Neural progenitor cell (in vitro differentiated cells): ENCODE measurements around the gene CSGALNACT2. TPM values are rescaled to one million over a fixed set of nuclear protein-coding genes. Genes with fewer than 3 reads are reported as not detected.

Experiments
- DNase-seq: peaks from one replicate; pipeline ENCODE4 v3.0.0-alpha.2; 2016; ENCODE audit warnings: low spot score
- H2AFZ ChIP-seq: fragments of 200-600 bp; sonication (generic); replicated peaks from 2 replicates; pipeline ENCODE4 v1.6.1; 2016; ENCODE audit warnings: antibody characterized with exemption
- H3F3A ChIP-seq: fragments of 200-600 bp; sonication (generic); 2 replicates; pipeline ENCODE4 v1.6.1; 2016; ENCODE audit warnings: antibody characterized with exemption, low read depth
- H3K27ac ChIP-seq: fragments of 200-600 bp; sonication (generic); 2 replicates; pipeline ENCODE4 v1.5.1; 2016; ENCODE audit warnings: mild to moderate bottlenecking
- H3K27me3 ChIP-seq: fragments of 200-600 bp; sonication (generic); 2 replicates; pipeline ENCODE4 v1.6.1; 2016; ENCODE audit warnings: mild to moderate bottlenecking, moderate library complexity
- H3K36me3 ChIP-seq: fragments of 200-600 bp; sonication (generic); 2 replicates; pipeline ENCODE4 v1.5.1; 2016
- H3K4me1 ChIP-seq: fragments of 200-600 bp; sonication (generic); 2 replicates; pipeline ENCODE4 v1.6.1; 2016; ENCODE audit warnings: mixed run types
- H3K4me2 ChIP-seq: fragments of 200-600 bp; sonication (generic); 2 replicates; pipeline ENCODE4 v1.6.1; 2016
- H3K4me3 ChIP-seq: fragments of 200-600 bp; sonication (generic); 2 replicates; pipeline ENCODE4 v1.5.1; 2016
- H3K79me2 ChIP-seq: fragments of 200-600 bp; sonication (generic); 2 replicates; pipeline ENCODE4 v1.6.1; 2016; ENCODE audit warnings: low read depth
- H3K9ac ChIP-seq: fragments of 200-600 bp; sonication (generic); 2 replicates; pipeline ENCODE4 v1.6.1; 2016
- H3K9me3 ChIP-seq: fragments of 200-600 bp; sonication (generic); 2 replicates; pipeline ENCODE4 v1.5.1; 2016; ENCODE audit warnings: low read depth
- H4K20me1 ChIP-seq: fragments of 200-600 bp; sonication (generic); 2 replicates; pipeline ENCODE4 v1.6.1; 2016; ENCODE audit warnings: low read depth
- H3K27ac Mint-ChIP-seq: 3 replicates; pipeline ENCODE4 v1.8.0; 2021; ENCODE audit warnings: mixed read lengths
- H3K27me3 Mint-ChIP-seq: 2 replicates; pipeline ENCODE4 v1.8.0; 2022; ENCODE audit warnings: low read depth, mild to moderate bottlenecking, inconsistent platforms, moderate library complexity, mixed read lengths; ENCODE audit not compliant: insufficient read depth
- H3K36me3 Mint-ChIP-seq: 3 replicates; pipeline ENCODE4 v1.8.0; 2021; ENCODE audit warnings: mixed read lengths
- H3K4me1 Mint-ChIP-seq: 3 replicates; pipeline ENCODE4 v1.8.0; 2021; ENCODE audit warnings: mixed read lengths
- H3K4me3 Mint-ChIP-seq: 3 replicates; pipeline ENCODE4 v1.8.0; 2021; ENCODE audit warnings: mild to moderate bottlenecking, moderate library complexity, mixed read lengths
- H3K9me3 Mint-ChIP-seq: 3 replicates; pipeline ENCODE4 v1.8.0; 2020; ENCODE audit warnings: mixed read lengths
- EZH2 ChIP-seq: fragments of 200-600 bp; sonication (generic); IDR thresholded peaks from 2 replicates; pipeline ENCODE4 v1.6.1; 2017; ENCODE audit warnings: antibody characterized with exemption, mild to moderate bottlenecking, moderate library complexity
- EZH2phosphoT487 ChIP-seq: fragments of 200-600 bp; sonication (generic); IDR thresholded peaks from 2 replicates; pipeline ENCODE4 v1.6.1; 2017; ENCODE audit warnings: antibody characterized with exemption
- total RNA-seq: library from RNA; depleted of rRNA; stranded (reverse); fragments of >200 nt; gene quantifications from 2 replicates; pipeline ENCODE4 v1.2.3, GENCODE V29; 2015; ENCODE audit warnings: low replicate concordance
- TF ChIP-seq, protein P1 (sequence below): fragments of 200-600 bp; sonication (generic); IDR thresholded peaks from 2 replicates; pipeline ENCODE4 v1.5.1; 2017; ENCODE audit warnings: antibody characterized with exemption, mild to moderate bottlenecking

Gene CSGALNACT2
- total RNA-seq, 1 donor from 2014 or later, result 9.3 TPM

GRCh38 chr10:43121444-43121843 is 16.8 kb upstream of the CSGALNACT2 start:
- Histone ChIP-seq H3K4me1 (no peaks in the 10 kb centered on the region), H3K4me2 (no peak overlapping the region), H4K20me1 (no peaks in the 10 kb centered on the region), H3K4me3 (no peak overlapping the region), H3K27me3 (no peaks in the 10 kb centered on the region), H3K9me3 (no peaks in the 10 kb centered on the region), H2AFZ (no peak overlapping the region), H3K79me2 (no peaks in the 10 kb centered on the region), H3F3A (no peaks in the 10 kb centered on the region), H3K9ac (no peak overlapping the region), H3K36me3 (no peaks in the 10 kb centered on the region), H3K27ac (no peak overlapping the region)
- no peak overlapping the region for H3K27ac Mint-ChIP-seq
- peaks cover 15% of the 10 kb centered on the region for H3K4me1 Mint-ChIP-seq
- TF ChIP-seq EZH2 (no peak), EZH2phosphoT487 (no peak)
- TF ChIP-seq, protein P1, sequence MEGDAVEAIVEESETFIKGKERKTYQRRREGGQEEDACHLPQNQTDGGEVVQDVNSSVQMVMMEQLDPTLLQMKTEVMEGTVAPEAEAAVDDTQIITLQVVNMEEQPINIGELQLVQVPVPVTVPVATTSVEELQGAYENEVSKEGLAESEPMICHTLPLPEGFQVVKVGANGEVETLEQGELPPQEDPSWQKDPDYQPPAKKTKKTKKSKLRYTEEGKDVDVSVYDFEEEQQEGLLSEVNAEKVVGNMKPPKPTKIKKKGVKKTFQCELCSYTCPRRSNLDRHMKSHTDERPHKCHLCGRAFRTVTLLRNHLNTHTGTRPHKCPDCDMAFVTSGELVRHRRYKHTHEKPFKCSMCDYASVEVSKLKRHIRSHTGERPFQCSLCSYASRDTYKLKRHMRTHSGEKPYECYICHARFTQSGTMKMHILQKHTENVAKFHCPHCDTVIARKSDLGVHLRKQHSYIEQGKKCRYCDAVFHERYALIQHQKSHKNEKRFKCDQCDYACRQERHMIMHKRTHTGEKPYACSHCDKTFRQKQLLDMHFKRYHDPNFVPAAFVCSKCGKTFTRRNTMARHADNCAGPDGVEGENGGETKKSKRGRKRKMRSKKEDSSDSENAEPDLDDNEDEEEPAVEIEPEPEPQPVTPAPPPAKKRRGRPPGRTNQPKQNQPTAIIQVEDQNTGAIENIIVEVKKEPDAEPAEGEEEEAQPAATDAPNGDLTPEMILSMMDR, result no peak
- H3K27me3 Mint-ChIP-seq, result no peaks in the 10 kb centered on the region
- no peaks in the 10 kb centered on the region for H3K9me3 Mint-ChIP-seq
- H3K36me3 Mint-ChIP-seq, result no peaks in the 10 kb centered on the region
- no peak for DNase-seq
- H3K4me3 Mint-ChIP-seq, result no peak overlapping the region

DNA sequence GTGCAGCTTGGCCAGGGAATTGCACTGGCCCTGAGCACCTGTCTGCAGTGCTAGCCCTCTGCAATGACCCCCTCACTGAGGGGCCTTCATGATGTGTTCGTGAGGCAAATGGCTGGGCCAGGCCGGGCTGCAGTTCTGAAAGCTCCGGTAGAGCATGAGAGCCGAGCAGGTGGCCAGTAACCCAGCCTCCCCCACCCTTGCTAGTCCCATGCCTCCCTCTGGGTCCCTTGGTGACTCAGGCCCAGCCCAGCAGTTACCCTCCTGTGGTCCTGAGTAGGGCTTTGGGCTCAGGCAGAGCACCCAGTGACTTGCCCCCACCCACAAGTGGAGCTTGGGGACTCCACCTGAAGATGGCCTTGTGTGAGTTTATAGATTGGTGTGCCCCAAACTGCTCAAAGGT is 16.1 kb upstream of the CSGALNACT2 start:
- Mint-ChIP-seq H3K4me1 (peaks cover 15% of the 10 kb centered on the region), H3K36me3 (no peaks in the 10 kb centered on the region), H3K27ac (no peak overlapping the region), H3K9me3 (no peaks in the 10 kb centered on the region), H3K27me3 (no peaks in the 10 kb centered on the region), H3K4me3 (no peak overlapping the region)
- no peak for DNase-seq
- Histone ChIP-seq H3K79me2 (no peaks in the 10 kb centered on the region), H3K36me3 (no peaks in the 10 kb centered on the region), H2AFZ (no peak overlapping the region), H3K9me3 (no peaks in the 10 kb centered on the region), H3F3A (no peaks in the 10 kb centered on the region), H3K27me3 (no peaks in the 10 kb centered on the region), H3K9ac (no peak overlapping the region), H3K4me1 (no peaks in the 10 kb centered on the region), H3K4me3 (no peak overlapping the region), H3K4me2 (no peak overlapping the region), H3K27ac (no peak overlapping the region), H4K20me1 (no peaks in the 10 kb centered on the region)
- TF ChIP-seq, protein P1, result no peak
- no peak for TF ChIP-seq EZH2phosphoT487
- TF ChIP-seq EZH2, result no peak

DNA sequence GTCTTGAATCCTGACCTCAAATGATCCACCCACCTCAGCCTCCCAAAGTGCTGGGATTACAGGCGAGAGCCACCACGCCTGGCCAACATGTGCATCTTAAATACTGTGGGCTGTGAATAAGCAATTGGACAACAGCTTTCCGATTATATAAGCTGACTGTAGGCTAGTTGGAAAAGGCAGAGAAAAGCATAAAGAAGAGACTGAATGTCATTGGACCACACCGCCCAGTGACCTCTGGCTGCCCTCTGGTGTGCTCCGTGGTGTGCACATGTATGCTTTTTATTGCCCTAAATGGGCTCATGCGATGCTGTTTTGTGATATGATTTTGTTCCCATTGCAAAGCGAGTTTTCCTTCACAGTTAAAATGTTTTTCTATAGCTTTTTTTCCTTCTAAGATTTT is 15.4 kb upstream of the CSGALNACT2 start:
- TF ChIP-seq, protein P1, result no peak
- TF ChIP-seq EZH2, result no peak
- TF ChIP-seq EZH2phosphoT487, result no peak
- Mint-ChIP-seq H3K27me3 (peaks cover 2% of the 10 kb centered on the region), H3K4me1 (peaks cover 15% of the 10 kb centered on the region), H3K27ac (no peak overlapping the region), H3K36me3 (no peaks in the 10 kb centered on the region), H3K9me3 (no peaks in the 10 kb centered on the region), H3K4me3 (no peak overlapping the region)
- Histone ChIP-seq H3F3A (no peaks in the 10 kb centered on the region), H3K27ac (no peak overlapping the region), H3K9ac (no peak overlapping the region), H2AFZ (no peak overlapping the region), H3K4me3 (no peak overlapping the region), H3K36me3 (no peaks in the 10 kb centered on the region), H3K9me3 (no peaks in the 10 kb centered on the region), H3K79me2 (no peaks in the 10 kb centered on the region), H3K4me2 (no peak overlapping the region), H4K20me1 (no peaks in the 10 kb centered on the region), H3K27me3 (no peaks in the 10 kb centered on the region), H3K4me1 (no peaks in the 10 kb centered on the region)
- DNase-seq, result no peak
